ENCODE measurements around the gene RPP30.

RPP30 gene

GRCh38 chr10:90871766-90872647 is at the start of gene RPP30:
TSS of gene RPP30 (plus strand) at chr10:90871974. CDS start at chr10:90871987, 13 bp downstream.
- ATAC-seq (peak; percentile 90), DNase-seq (ENCODE audit: low spot score in 2 of 2) (peak; percentile 72 to 88)
- H3K4me1 Mint-ChIP-seq: peaks cover 32% of the 10 kb centered on the region
- H3K36me3 Mint-ChIP-seq: peaks cover 53% of the 10 kb centered on the region
- H3K9me3 Mint-ChIP-seq: no peaks in the 10 kb centered on the region
- peak within 1 kb of the TSS; percentile 98 for H3K27ac Mint-ChIP-seq
- peak within 1 kb of the TSS; percentile 94 for H3K4me3 Mint-ChIP-seq

GRCh38 chr10:90822508-90822907 is 49.3 kb upstream of the RPP30 start:
- peaks cover 2% of the 10 kb centered on the region for H3K9me3 Mint-ChIP-seq
- no peak for DNase-seq (ENCODE audit: low spot score in 2 of 2)
- H3K4me1 Mint-ChIP-seq: no peaks in the 10 kb centered on the region
- H3K27ac Mint-ChIP-seq: no peak overlapping the region
- H3K36me3 Mint-ChIP-seq: no peaks in the 10 kb centered on the region
- H3K4me3 Mint-ChIP-seq: no peak overlapping the region
- no peak for ATAC-seq

- DNase-seq (ENCODE audit: low spot score in 2 of 2) (no peak), ATAC-seq (peak; percentile 24)
- no peaks in the 10 kb centered on the region for H3K4me1 Mint-ChIP-seq
These were observed 39.7 kb upstream of the RPP30 start for GRCh38 chr10:90832111-90832510.

GRCh38 chr10:90834326-90834725 is 37.4 kb upstream of the RPP30 start:
- H3K9me3 Mint-ChIP-seq: no peaks in the 10 kb centered on the region
- no peak for DNase-seq (ENCODE audit: low spot score in 2 of 2)
- no peak overlapping the region for H3K4me3 Mint-ChIP-seq
- H3K36me3 Mint-ChIP-seq: no peaks in the 10 kb centered on the region
- no peak for ATAC-seq
- H3K4me1 Mint-ChIP-seq: no peaks in the 10 kb centered on the region
- H3K27ac Mint-ChIP-seq: no peak overlapping the region

More at GRCh38 chr10:90832111-90832510, 39.7 kb upstream of the RPP30 start:
- Mint-ChIP-seq H3K4me3 (no peak overlapping the region), H3K27ac (no peak overlapping the region), H3K9me3 (no peaks in the 10 kb centered on the region), H3K36me3 (no peaks in the 10 kb centered on the region)

DNA sequence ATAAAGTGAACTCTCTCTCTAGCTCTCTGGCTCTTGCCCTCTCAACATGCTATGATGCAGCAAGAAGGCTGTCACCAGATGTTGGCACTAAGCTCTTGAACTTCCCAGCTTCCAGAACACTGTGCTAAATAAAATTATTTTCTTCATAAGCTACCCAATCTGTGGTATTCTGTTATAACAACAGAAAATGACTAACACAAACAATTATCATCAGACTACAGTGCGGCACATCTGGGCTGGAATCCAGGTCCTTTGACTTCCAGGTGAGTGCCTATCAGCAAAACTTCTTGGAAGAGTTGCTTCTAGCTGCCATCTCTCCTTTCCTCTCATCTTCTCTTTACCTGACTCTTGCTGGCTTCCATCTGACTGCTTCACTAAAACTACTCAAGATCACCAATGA is 34.3 kb upstream of the RPP30 start:
- Mint-ChIP-seq H3K4me3 (no peak overlapping the region), H3K27ac (no peak overlapping the region), H3K36me3 (no peaks in the 10 kb centered on the region), H3K9me3 (no peaks in the 10 kb centered on the region), H3K4me1 (no peaks in the 10 kb centered on the region)
- no peak for ATAC-seq
- DNase-seq (ENCODE audit: low spot score in 2 of 2): no peak

DNA sequence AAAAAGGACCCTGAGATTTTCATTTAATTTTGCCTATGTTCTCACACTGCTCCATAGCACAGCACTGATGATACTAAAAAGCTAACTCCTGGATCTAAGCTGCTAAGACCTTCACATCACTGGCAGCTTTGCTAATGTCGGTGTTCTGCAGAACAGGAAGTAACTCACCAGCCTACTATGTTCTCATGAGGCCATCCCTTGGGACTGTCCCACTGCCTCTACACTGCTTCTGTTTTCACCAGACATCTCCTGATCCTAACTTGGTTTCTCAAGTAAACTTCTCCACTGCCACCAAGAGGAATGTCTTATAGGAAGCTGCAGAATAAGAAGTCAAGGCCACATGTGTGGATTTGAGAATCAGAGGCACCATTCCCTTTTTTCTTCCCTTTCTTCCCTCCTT is 29.0 kb upstream of the RPP30 start:
- no peak overlapping the region for H3K4me3 Mint-ChIP-seq
- no peak overlapping the region for H3K27ac Mint-ChIP-seq
- ATAC-seq: no peak
- DNase-seq (ENCODE audit: low spot score in 2 of 2): no peak
- H3K9me3 Mint-ChIP-seq: no peaks in the 10 kb centered on the region
- H3K4me1 Mint-ChIP-seq: no peaks in the 10 kb centered on the region
- no peaks in the 10 kb centered on the region for H3K36me3 Mint-ChIP-seq

GRCh38 chr10:90845726-90846125 is 26.0 kb upstream of the RPP30 start:
- Mint-ChIP-seq H3K4me1 (no peaks in the 10 kb centered on the region), H3K36me3 (no peaks in the 10 kb centered on the region), H3K27ac (no peak overlapping the region), H3K4me3 (no peak overlapping the region), H3K9me3 (peaks cover 5% of the 10 kb centered on the region)
- ATAC-seq (no peak), DNase-seq (ENCODE audit: low spot score in 2 of 2) (no peak)

DNA sequence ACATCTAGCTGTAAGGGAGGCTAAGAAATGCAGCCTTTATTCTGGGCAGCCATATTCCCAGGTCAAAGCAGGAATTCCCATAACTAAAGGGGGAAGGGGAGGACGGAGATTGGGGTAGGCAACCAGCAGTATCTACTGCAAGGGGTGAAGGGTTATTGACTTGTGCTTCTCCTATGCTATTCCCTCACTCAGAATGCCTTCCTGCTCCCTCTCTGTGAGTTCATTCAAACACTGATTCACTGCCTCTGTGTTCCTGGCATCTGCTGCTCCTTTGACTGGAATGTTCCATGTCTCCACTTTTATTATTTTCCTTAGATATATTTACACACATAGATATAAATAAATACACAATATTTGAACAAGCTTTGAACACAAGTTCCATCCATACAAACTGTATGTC is 25.0 kb upstream of the RPP30 start:
- Mint-ChIP-seq H3K4me3 (no peak overlapping the region), H3K4me1 (no peaks in the 10 kb centered on the region), H3K9me3 (peaks cover 7% of the 10 kb centered on the region), H3K27ac (no peak overlapping the region), H3K36me3 (no peaks in the 10 kb centered on the region)
- no peak for DNase-seq (ENCODE audit: low spot score in 2 of 2)
- ATAC-seq: no peak

GRCh38 chr10:90847436-90847835 is 24.3 kb upstream of the RPP30 start:
- no peak overlapping the region for H3K4me3 Mint-ChIP-seq
- no peaks in the 10 kb centered on the region for H3K4me1 Mint-ChIP-seq
- ATAC-seq: peak; percentile 51
- H3K9me3 Mint-ChIP-seq: peaks cover 7% of the 10 kb centered on the region
- H3K36me3 Mint-ChIP-seq: no peaks in the 10 kb centered on the region
- H3K27ac Mint-ChIP-seq: no peak overlapping the region
- DNase-seq (ENCODE audit: low spot score in 2 of 2): no peak

- no peak for DNase-seq (ENCODE audit: low spot score in 2 of 2)
These were observed 21.6 kb upstream of the RPP30 start for GRCh38 chr10:90849956-90850749.

DNA sequence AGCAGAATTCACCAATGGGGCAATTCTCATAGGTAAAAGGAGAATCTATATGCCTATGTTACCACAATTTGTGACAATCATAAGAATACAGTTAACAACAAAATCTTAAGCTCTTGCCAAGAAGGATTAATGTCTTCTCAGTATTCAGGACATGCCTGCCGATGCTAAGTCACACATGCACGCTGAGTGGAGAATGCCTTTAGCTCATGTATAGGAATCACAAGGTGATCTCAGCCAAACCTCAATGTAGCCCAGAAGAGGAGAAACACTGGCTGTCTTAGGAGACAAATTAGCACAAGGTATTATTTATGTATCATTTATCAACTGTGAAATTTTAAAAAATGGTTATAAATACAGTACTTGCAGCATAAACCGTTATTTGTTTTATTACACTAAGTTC is 16.6 kb upstream of the RPP30 start:
- ATAC-seq (no peak), DNase-seq (ENCODE audit: low spot score in 2 of 2) (no peak)
- Mint-ChIP-seq H3K27ac (no peak overlapping the region), H3K4me1 (peaks cover 15% of the 10 kb centered on the region), H3K36me3 (no peaks in the 10 kb centered on the region), H3K9me3 (peaks cover 7% of the 10 kb centered on the region), H3K4me3 (no peak overlapping the region)

More at GRCh38 chr10:90849956-90850749, 21.6 kb upstream of the RPP30 start:
- Mint-ChIP-seq H3K4me1 (no peaks in the 10 kb centered on the region), H3K9me3 (peaks cover 7% of the 10 kb centered on the region), H3K36me3 (no peaks in the 10 kb centered on the region), H3K4me3 (no peak overlapping the region), H3K27ac (no peak overlapping the region)
- ATAC-seq: peak; percentile 60

DNA sequence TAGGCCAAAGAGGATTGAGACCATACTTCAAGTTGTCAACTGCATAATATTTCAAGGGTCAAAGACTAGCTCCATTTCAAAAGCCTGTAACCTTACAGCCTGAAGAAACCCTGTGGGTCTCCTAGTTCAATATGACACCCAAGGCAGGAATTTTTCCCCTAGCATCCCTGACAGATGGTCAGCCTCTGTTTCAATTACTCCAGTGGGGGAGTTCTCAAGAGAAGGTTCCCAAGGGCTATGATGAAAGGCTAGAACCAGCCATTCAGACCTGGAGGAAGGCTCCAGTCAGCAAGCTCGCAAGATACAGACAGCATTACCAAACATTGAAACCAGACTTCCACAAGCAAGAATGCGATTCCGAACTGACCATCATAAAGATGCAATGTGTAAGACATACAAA is 15.5 kb upstream of the RPP30 start:
- H3K36me3 Mint-ChIP-seq: no peaks in the 10 kb centered on the region
- no peaks in the 10 kb centered on the region for H3K9me3 Mint-ChIP-seq
- H3K4me3 Mint-ChIP-seq: no peak overlapping the region
- peaks cover 15% of the 10 kb centered on the region for H3K4me1 Mint-ChIP-seq
- ATAC-seq (no peak), DNase-seq (ENCODE audit: low spot score in 2 of 2) (no peak)
- H3K27ac Mint-ChIP-seq: no peak overlapping the region

DNA sequence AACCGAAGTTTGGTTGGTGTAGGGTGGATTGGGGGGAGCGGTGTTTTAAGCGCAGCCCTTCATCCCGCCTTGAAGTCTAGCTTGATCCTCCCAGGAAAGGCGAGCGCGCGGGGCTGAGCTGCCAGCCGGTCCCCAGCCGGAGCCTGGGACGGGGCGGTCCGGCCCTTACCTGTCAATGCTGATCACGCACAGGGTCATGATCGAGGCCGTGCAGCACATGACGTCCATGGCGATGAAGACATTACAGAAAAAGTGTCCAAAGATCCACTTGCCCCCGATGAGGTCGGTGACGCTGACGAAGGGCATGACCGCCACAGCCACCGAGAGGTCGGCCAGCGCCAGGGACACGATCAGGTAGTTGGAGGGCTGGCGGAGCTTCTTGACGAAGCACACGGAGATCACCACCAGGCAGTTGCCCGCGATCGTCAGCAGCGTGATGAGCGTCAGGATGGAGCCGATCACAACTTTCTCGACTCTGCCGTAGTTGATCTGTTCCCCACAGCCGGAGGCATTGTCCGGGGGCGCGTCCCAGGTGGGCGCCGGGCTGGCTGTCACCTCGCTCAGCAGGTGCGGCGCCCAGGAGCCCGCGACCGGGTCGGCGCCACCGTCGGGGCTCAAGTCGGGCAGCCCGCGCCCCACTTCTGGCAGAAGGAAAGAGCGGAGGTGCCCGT is 14.7 kb upstream of the RPP30 start:
- peak in 1 of 2 donors; percentile 5 for DNase-seq (ENCODE audit: low spot score in 2 of 2)
- no peak overlapping the region for H3K27ac Mint-ChIP-seq
- H3K4me3 Mint-ChIP-seq: peak overlapping the region; percentile 73
- H3K4me1 Mint-ChIP-seq: peaks cover 15% of the 10 kb centered on the region
- H3K36me3 Mint-ChIP-seq: no peaks in the 10 kb centered on the region
- ATAC-seq: peak; percentile 27
- H3K9me3 Mint-ChIP-seq: no peaks in the 10 kb centered on the region

DNA sequence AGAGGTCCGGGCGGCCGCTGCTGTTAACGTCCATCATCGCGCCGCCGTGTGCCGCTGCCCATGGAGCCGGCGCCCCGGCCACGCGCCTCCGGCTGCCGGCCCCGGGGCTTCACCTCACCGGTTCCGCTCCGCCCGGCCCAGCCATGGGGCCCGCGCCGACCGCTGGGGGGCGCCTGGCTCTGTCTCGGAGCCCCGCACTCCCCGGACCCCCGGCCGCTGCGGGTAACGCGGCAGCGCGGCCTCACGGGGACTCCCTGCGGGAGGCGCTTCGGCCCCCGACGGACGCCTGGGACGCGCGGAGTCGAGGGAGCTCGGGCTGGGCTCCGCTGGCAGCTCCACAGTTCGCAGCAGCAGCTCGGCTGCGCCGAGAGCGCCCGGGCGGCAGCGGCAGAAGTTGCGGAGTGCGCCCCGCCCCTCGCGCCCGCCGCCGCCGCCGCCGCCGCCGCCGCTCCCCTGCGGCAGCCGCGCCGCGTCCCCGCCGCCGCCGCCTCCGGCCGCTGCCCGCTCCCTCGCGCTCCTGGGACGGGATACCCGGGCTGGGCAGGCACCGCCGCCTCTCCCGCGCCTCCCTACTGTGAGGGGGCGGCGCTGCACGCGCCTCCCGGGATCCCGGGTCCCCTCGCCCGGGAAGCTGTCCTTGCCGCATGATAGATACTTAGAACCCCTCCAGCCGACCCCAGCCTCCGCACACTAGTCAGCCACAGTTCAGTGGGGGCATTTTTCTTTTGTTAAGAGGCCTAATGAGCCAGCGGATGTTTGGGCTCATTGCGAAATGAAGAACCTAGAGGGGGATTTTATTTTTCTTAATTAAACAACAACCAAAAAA is 13.9 kb upstream of the RPP30 start, which contains the start of gene HTR7:
Gene HTR7, minus strand, starts transcription at position 405 of the 826 bp plus-strand sequence. Its CDS starts 368 bp downstream, at position 37.
- Mint-ChIP-seq H3K27ac (peak within 1 kb of the TSS; percentile 63), H3K9me3 (no peaks in the 10 kb centered on the region), H3K36me3 (no peaks in the 10 kb centered on the region), H3K4me3 (peak within 1 kb of the TSS; percentile 81), H3K4me1 (peaks cover 15% of the 10 kb centered on the region)
- ATAC-seq (peak; percentile 84), DNase-seq (ENCODE audit: low spot score in 2 of 2) (peak; percentile 58 to 78)
